Activated CD4-positive, alpha-beta T cell treated with anti-CD3 and anti-CD28 coated beads, Interleukin-2, amount 10 ng/mL, durations not matched to agents 7 days and 5 days (primary cell): ENCODE data around the gene RPSA. TPM values are rescaled to one million over a fixed set of nuclear protein-coding genes. Genes with fewer than 3 reads are reported as not detected.

Experiments
- CTCF ChIA-PET: fragments of 350-600 bp; sonication (Branson Sonifier 250); formaldehyde crosslinking; loops from one replicate; lab custom pipeline; 2021; ENCODE audit warnings: antibody characterized with exemption; lab: Charles Lee
- POLR2A ChIA-PET: fragments of 350-600 bp; sonication (Branson Sonifier 250); formaldehyde crosslinking; loops from one replicate; lab custom pipeline; 2021; ENCODE audit warnings: antibody characterized with exemption; lab: Charles Lee
- DNase-seq: peaks from one replicate; pipeline ENCODE4 v3.0.0-alpha.2; 2020
- H3K27ac Mint-ChIP-seq: one replicate; pipeline ENCODE4 v1.8.0; 2021; ENCODE audit warnings: mild to moderate bottlenecking, moderate library complexity, mixed read lengths
- H3K27me3 Mint-ChIP-seq: one replicate; pipeline ENCODE4 v1.8.0; 2021; ENCODE audit warnings: mixed read lengths
- H3K36me3 Mint-ChIP-seq: one replicate; pipeline ENCODE4 v1.8.0; 2021; ENCODE audit warnings: low read depth, mixed read lengths
- H3K4me1 Mint-ChIP-seq: one replicate; pipeline ENCODE4 v1.8.0; 2021; ENCODE audit warnings: mixed read lengths
- H3K4me3 Mint-ChIP-seq: one replicate; pipeline ENCODE4 v1.8.0; 2021; ENCODE audit warnings: mild to moderate bottlenecking, moderate library complexity, mixed read lengths
- H3K9me3 Mint-ChIP-seq: one replicate; pipeline ENCODE4 v1.8.0; 2021; ENCODE audit warnings: mixed read lengths
- total RNA-seq, 2 experiments: library from RNA; stranded (reverse); gene quantifications; one replicate each; pipeline ENCODE4 v1.2.3, GENCODE V29; 2021

RPSA gene
- total RNA-seq, 2 experiments from 2014 or later = 1,760 to 1,774 TPM

- Mint-ChIP-seq H3K4me1 (no peaks in the 10 kb centered on the region), H3K36me3 (no peaks in the 10 kb centered on the region), H3K4me3 (no peak overlapping the region), H3K27me3 (peaks cover 3% of the 10 kb centered on the region), H3K9me3 (no peaks in the 10 kb centered on the region), H3K27ac (no peak overlapping the region)
- CTCF ChIA-PET = interaction anchor here (1.6 kb wide), 1 partner anchor 18 kb away, joined by 4 read pairs; no protein-coding TSS in a partner anchor
- DNase-seq = no peak
- POLR2A ChIA-PET = no interaction called here
Observed at GRCh38 chr3:39429466-39429865, 22.9 kb downstream of the RPSA start.

- Mint-ChIP-seq H3K4me3 (no peak overlapping the region), H3K4me1 (no peaks in the 10 kb centered on the region), H3K36me3 (no peaks in the 10 kb centered on the region), H3K27ac (no peak overlapping the region), H3K27me3 (peaks cover 3% of the 10 kb centered on the region), H3K9me3 (no peaks in the 10 kb centered on the region)
- ChIA-PET CTCF (no interaction called here), POLR2A (no interaction called here)
- DNase-seq = no peak
Observed at GRCh38 chr3:39432342-39432741, 25.8 kb downstream of the RPSA start.

- Mint-ChIP-seq H3K36me3 (no peaks in the 10 kb centered on the region), H3K4me3 (no peak overlapping the region), H3K9me3 (no peaks in the 10 kb centered on the region), H3K27ac (no peak overlapping the region), H3K27me3 (peaks cover 3% of the 10 kb centered on the region), H3K4me1 (no peaks in the 10 kb centered on the region)
- CTCF ChIA-PET = no interaction called here
- DNase-seq = no peak
- POLR2A ChIA-PET = no interaction called here
Observed at GRCh38 chr3:39433642-39434041, 27.1 kb downstream of the RPSA start.

GRCh38 chr3:39434574-39434973 lies 28.1 kb downstream of the RPSA start:
- CTCF ChIA-PET = interaction anchor here (0.6 to 1.0 kb wide), 2 partner anchors 19 to 275 kb away, joined by 3 read pairs; no protein-coding TSS in a partner anchor

GRCh38 chr3:39435006-39435748 lies 28.7 kb downstream of the RPSA start:
- peaks cover 3% of the 10 kb centered on the region for H3K27me3 Mint-ChIP-seq
- ChIA-PET POLR2A (no interaction called here), CTCF (interaction anchor here (0.6 to 1.0 kb wide), 2 partner anchors 20 to 275 kb away, joined by 3 read pairs; no protein-coding TSS in a partner anchor)
- DNase-seq = no peak
- no peaks in the 10 kb centered on the region for H3K9me3 Mint-ChIP-seq
- H3K4me1 Mint-ChIP-seq = no peaks in the 10 kb centered on the region
- no peaks in the 10 kb centered on the region for H3K36me3 Mint-ChIP-seq
- H3K4me3 Mint-ChIP-seq = no peak overlapping the region
- no peak overlapping the region for H3K27ac Mint-ChIP-seq

More at GRCh38 chr3:39434574-39434973, 28.1 kb downstream of the RPSA start:
- Mint-ChIP-seq H3K9me3 (no peaks in the 10 kb centered on the region), H3K36me3 (no peaks in the 10 kb centered on the region), H3K4me3 (no peak overlapping the region), H3K27ac (no peak overlapping the region), H3K27me3 (peaks cover 3% of the 10 kb centered on the region), H3K4me1 (no peaks in the 10 kb centered on the region)
- DNase-seq = no peak
- POLR2A ChIA-PET = no interaction called here

- POLR2A ChIA-PET = no interaction called here
- H3K36me3 Mint-ChIP-seq = no peaks in the 10 kb centered on the region
- peaks cover 1% of the 10 kb centered on the region for H3K27me3 Mint-ChIP-seq
- DNase-seq = no peak
- no peak overlapping the region for H3K4me3 Mint-ChIP-seq
- no peak overlapping the region for H3K27ac Mint-ChIP-seq
- CTCF ChIA-PET = interaction anchor here (1.1 kb wide), 1 partner anchor 8 kb away, joined by 4 read pairs; no protein-coding TSS in a partner anchor
- H3K4me1 Mint-ChIP-seq = no peaks in the 10 kb centered on the region
- H3K9me3 Mint-ChIP-seq = no peaks in the 10 kb centered on the region
Observed at GRCh38 chr3:39438880-39439279, 32.4 kb downstream of the RPSA start.

- peaks cover 6% of the 10 kb centered on the region for H3K27me3 Mint-ChIP-seq
- POLR2A ChIA-PET = interaction anchor here (0.7 kb wide), 1 partner anchor 294 kb away, joined by 4 read pairs; no protein-coding TSS in a partner anchor
- no peak overlapping the region for H3K4me3 Mint-ChIP-seq
- no peaks in the 10 kb centered on the region for H3K9me3 Mint-ChIP-seq
- no peak overlapping the region for H3K27ac Mint-ChIP-seq
- H3K4me1 Mint-ChIP-seq = no peaks in the 10 kb centered on the region
- no peak for DNase-seq
- H3K36me3 Mint-ChIP-seq = no peaks in the 10 kb centered on the region
- CTCF ChIA-PET = no interaction called here
Observed at GRCh38 chr3:39440316-39440715, 33.8 kb downstream of the RPSA start.

GRCh38 chr3:39443530-39443929 lies 37.0 kb downstream of the RPSA start:
- CTCF ChIA-PET = interaction anchor here (0.6 kb wide), 1 partner anchor 165 kb away, joined by 3 read pairs; no protein-coding TSS in a partner anchor
- Mint-ChIP-seq H3K4me3 (no peak overlapping the region), H3K9me3 (no peaks in the 10 kb centered on the region), H3K4me1 (no peaks in the 10 kb centered on the region), H3K36me3 (no peaks in the 10 kb centered on the region), H3K27me3 (peaks cover 11% of the 10 kb centered on the region), H3K27ac (no peak overlapping the region)
- POLR2A ChIA-PET = no interaction called here
- no peak for DNase-seq

GRCh38 chr3:39445927-39446326 lies 39.4 kb downstream of the RPSA start:
- POLR2A ChIA-PET = interaction anchor here (1.0 kb wide), 1 partner anchor 31 kb away, joined by 3 read pairs; no protein-coding TSS in a partner anchor
- no peak for DNase-seq

GRCh38 chr3:39446444-39446843 lies 39.9 kb downstream of the RPSA start:
- no peaks in the 10 kb centered on the region for H3K4me1 Mint-ChIP-seq
- CTCF ChIA-PET = interaction anchor here (0.9 to 1.3 kb wide), 2 partner anchors 12 to 24 kb away, joined by 4 to 6 read pairs; no protein-coding TSS in a partner anchor
- DNase-seq = no peak
- peaks cover 18% of the 10 kb centered on the region for H3K27me3 Mint-ChIP-seq
- POLR2A ChIA-PET = interaction anchor here (1.0 kb wide), 1 partner anchor 32 kb away, joined by 3 read pairs; no protein-coding TSS in a partner anchor
- no peaks in the 10 kb centered on the region for H3K36me3 Mint-ChIP-seq
- H3K9me3 Mint-ChIP-seq = no peaks in the 10 kb centered on the region
- H3K4me3 Mint-ChIP-seq = no peak overlapping the region
- H3K27ac Mint-ChIP-seq = no peak overlapping the region

More at GRCh38 chr3:39445927-39446326, 39.4 kb downstream of the RPSA start:
- Mint-ChIP-seq H3K27me3 (peaks cover 16% of the 10 kb centered on the region), H3K9me3 (no peaks in the 10 kb centered on the region), H3K4me3 (no peak overlapping the region), H3K27ac (no peak overlapping the region), H3K4me1 (no peaks in the 10 kb centered on the region), H3K36me3 (no peaks in the 10 kb centered on the region)
- CTCF ChIA-PET = interaction anchor here (0.9 kb wide), 1 partner anchor 23 kb away, joined by 4 read pairs; no protein-coding TSS in a partner anchor

GRCh38 chr3:39447637-39448483 lies 41.3 kb downstream of the RPSA start:
- H3K9me3 Mint-ChIP-seq = no peaks in the 10 kb centered on the region
- CTCF ChIA-PET = interaction anchor here (0.6 to 1.3 kb wide), 4 partner anchors 11 to 438 kb away, joined by 3 to 6 read pairs (median 4); no protein-coding TSS in a partner anchor
- no peaks in the 10 kb centered on the region for H3K36me3 Mint-ChIP-seq
- POLR2A ChIA-PET = interaction anchor here (0.6 kb wide), 1 partner anchor 17 kb away, joined by 6 read pairs; no protein-coding TSS in a partner anchor
- H3K4me1 Mint-ChIP-seq = no peaks in the 10 kb centered on the region
- H3K27me3 Mint-ChIP-seq = peaks cover 23% of the 10 kb centered on the region
- H3K4me3 Mint-ChIP-seq = no peak overlapping the region
- DNase-seq = peak; percentile 81
- H3K27ac Mint-ChIP-seq = no peak overlapping the region

GRCh38 chr3:39448506-39449233 lies 42.1 kb downstream of the RPSA start:
- H3K4me1 Mint-ChIP-seq = no peaks in the 10 kb centered on the region

More at GRCh38 chr3:39448506-39449233, 42.1 kb downstream of the RPSA start:
- ChIA-PET POLR2A (no interaction called here), CTCF (no interaction called here)
- no peaks in the 10 kb centered on the region for H3K9me3 Mint-ChIP-seq
- DNase-seq = no peak
- no peak overlapping the region for H3K27ac Mint-ChIP-seq
- no peaks in the 10 kb centered on the region for H3K36me3 Mint-ChIP-seq
- no peak overlapping the region for H3K4me3 Mint-ChIP-seq
- H3K27me3 Mint-ChIP-seq = peaks cover 27% of the 10 kb centered on the region
